ENCODE data around the gene PER2.
A peak's percentile ranks its signal among the peaks of the same experiment; 100 is the strongest.
"Not testable (repeated sequence)": the region's sequence is repeated elsewhere in the genome, so short reads cannot be mapped to it uniquely, and the experiment has no call there.

The PER2 gene

DNA sequence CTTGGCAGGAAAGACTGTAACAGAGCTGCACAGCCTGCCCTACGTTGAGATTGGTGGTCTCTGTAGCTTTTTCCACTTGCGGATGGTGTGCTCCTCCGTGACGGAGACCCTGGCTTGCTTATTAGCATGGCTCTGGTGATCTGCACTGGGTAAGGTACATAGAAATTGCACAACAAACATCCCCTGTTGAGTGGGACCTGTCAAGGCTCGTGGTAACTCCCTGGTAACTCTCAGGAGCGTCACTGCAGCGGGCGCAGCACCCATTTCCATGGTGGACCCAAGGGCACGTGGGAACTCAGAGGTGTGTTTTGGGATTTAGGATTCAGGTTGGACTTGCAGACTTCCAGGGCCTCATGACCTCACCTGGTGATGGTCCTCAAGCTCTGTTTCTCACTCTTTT, 33.1 kb upstream of the PER2 start:
- Mint-ChIP-seq H3K9me3 (no peaks in the 10 kb centered on the region), H3K27ac (peak overlapping the region; percentile 55), H3K27me3 (peaks cover 8% of the 10 kb centered on the region), H3K4me1 (ENCODE audit: low read depth) (peaks cover 19% of the 10 kb centered on the region), H3K36me3 (ENCODE audit: low read depth) (peaks cover 3% of the 10 kb centered on the region), H3K4me3 (peak overlapping the region; percentile 83)

DNA sequence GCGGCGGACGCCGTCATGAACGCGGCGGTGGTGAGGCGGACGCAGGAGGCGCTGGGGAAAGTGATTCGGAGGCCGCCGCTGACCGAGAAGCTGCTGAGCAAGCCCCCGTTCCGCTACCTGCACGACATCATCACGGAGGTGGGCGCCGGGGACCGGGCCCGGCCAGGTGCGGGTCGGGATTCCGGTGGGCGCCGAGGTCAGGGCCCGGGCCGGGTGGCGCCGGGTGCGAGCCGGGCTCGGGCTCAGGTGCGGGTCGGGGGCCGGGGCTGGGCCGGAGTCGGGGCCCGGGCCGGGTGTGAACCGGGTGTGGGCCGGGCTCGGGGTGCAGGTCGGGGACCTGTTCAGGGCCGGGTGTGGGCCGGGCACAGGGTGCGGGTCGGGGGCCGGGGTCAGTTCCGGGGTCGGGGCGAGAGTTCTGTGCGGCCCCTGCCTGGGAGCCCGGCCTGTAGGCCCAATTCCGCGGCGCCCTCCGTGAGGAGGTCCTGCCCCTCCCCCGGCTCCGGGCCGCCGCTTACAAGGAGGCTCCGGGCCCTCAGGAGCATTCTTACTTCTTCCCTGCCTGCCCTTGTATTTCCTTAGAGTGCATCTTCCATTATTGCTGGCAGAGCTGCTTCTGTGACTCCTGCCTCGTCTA, 32.4 kb upstream of the PER2 start:
- peaks cover 11% of the 10 kb centered on the region for H3K27me3 Mint-ChIP-seq
- H3K9me3 Mint-ChIP-seq = no peaks in the 10 kb centered on the region
- H3K4me3 Mint-ChIP-seq = peak overlapping the region; percentile 83
- H3K27ac Mint-ChIP-seq = no peak overlapping the region
- no peaks in the 10 kb centered on the region for H3K36me3 Mint-ChIP-seq (ENCODE audit: low read depth)
- H3K4me1 Mint-ChIP-seq (ENCODE audit: low read depth) = peaks cover 19% of the 10 kb centered on the region

DNA sequence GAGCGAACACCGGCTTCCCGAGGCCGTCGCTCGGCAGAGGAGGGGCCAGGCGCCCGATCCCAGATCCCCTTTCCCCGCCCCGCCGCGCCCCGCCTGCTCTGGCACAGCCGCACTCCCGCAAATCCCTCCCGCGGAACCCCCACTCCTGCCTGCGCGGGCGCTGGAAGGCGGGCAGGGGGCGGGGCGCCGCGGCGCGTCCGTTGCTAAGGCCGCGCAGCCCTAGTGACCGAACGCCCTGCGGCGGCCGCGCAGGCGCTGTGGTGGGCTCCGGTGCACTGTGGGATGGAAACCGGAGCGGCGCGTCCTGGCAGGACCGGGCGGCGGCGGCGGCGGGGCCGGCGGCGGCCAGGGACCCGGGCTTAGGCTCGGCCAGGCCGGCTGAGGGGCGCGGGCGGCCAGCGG, 31.8 kb upstream of the PER2 start, which contains the start of gene TRAF3IP1:
TRAF3IP1 (plus strand) TSS at position 273 of the 402 bp plus-strand sequence. CDS start 145 bp downstream, outside the sequence.
- Mint-ChIP-seq H3K27me3 (peaks cover 11% of the 10 kb centered on the region), H3K36me3 (ENCODE audit: low read depth) (no peaks in the 10 kb centered on the region), H3K4me1 (ENCODE audit: low read depth) (peaks cover 19% of the 10 kb centered on the region), H3K9me3 (no peaks in the 10 kb centered on the region), H3K4me3 (peak within 1 kb of the TSS; percentile 83), H3K27ac (peak within 1 kb of the TSS; percentile 55)

DNA sequence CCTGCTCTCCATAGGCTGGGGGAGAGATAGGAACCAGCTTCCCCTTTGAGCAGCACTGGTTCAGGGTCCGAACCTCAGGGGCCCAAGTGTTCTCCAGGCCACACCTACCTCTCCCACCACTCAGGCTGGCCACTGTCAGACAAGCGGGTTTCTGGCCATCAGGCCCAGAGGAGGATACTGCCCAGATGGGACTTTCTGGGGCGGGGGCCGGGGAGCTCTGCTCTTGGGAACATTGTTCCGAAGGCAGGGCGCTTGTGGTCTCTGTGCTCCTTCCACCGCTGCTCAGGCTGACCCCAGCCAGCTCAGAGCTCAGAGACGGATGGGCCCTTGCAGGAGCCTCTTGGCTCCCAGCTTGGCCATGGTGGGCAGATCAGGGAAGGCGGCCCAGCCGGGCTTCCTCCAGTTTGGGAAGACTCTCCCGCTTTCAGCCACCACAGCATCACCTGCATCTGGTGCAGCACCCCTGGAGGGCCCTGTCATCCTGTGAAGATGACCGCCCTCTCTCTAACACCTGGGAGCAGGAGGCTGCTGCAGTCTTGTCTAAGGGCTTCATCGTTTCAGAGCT, 26.7 kb upstream of the PER2 start:
- Mint-ChIP-seq H3K27ac (no peak overlapping the region), H3K9me3 (no peaks in the 10 kb centered on the region), H3K36me3 (ENCODE audit: low read depth) (no peaks in the 10 kb centered on the region), H3K4me1 (ENCODE audit: low read depth) (peaks cover 9% of the 10 kb centered on the region), H3K4me3 (no peak overlapping the region), H3K27me3 (peaks cover 16% of the 10 kb centered on the region)

DNA sequence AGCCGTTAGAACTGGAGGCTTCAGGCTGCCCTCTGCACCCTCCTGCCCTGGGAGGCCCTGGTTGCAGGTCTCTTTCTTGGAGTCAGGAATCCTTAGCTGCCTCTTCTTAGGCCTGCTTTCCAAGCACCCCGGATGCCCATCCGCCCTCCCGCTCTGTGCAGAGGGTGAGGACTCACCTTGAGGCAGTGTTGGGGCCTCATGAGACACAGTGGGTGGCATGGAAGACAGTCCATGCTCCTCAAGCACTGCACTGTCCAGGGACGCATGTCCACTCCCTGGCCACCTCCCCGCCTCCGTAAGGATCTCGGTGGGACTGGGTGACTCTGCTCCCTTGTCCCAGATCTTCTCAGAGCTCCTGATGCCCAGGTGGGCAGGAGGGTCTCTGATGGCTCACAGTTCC, 26.2 kb upstream of the PER2 start:
- Mint-ChIP-seq H3K4me3 (no peak overlapping the region), H3K27me3 (peaks cover 16% of the 10 kb centered on the region)

DNA sequence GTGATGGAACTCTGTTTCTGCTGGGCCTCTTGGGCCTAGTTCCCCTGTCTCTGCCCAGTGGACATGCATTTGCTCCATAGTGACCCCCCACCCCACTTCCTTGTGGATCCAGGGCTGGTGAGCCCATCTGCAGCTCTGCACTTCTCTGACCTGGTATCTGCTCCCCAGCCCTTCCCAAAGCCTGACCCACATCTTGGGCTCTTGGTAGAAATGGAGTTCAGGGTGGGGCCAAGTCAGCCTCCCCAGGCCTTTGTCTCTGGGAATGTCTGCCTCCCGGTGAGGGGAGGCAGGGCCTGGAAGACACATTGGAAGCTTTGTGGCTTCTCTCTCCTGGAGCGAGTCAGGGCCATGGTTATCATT, 25.6 kb upstream of the PER2 start:
- no peak overlapping the region for H3K4me3 Mint-ChIP-seq
- H3K9me3 Mint-ChIP-seq = no peaks in the 10 kb centered on the region
- peaks cover 16% of the 10 kb centered on the region for H3K27me3 Mint-ChIP-seq

More for the DNA sequence above, 26.2 kb upstream of the PER2 start:
- H3K4me1 Mint-ChIP-seq (ENCODE audit: low read depth) = peaks cover 6% of the 10 kb centered on the region
- H3K9me3 Mint-ChIP-seq = no peaks in the 10 kb centered on the region
- no peak overlapping the region for H3K27ac Mint-ChIP-seq
- H3K36me3 Mint-ChIP-seq (ENCODE audit: low read depth) = no peaks in the 10 kb centered on the region

DNA sequence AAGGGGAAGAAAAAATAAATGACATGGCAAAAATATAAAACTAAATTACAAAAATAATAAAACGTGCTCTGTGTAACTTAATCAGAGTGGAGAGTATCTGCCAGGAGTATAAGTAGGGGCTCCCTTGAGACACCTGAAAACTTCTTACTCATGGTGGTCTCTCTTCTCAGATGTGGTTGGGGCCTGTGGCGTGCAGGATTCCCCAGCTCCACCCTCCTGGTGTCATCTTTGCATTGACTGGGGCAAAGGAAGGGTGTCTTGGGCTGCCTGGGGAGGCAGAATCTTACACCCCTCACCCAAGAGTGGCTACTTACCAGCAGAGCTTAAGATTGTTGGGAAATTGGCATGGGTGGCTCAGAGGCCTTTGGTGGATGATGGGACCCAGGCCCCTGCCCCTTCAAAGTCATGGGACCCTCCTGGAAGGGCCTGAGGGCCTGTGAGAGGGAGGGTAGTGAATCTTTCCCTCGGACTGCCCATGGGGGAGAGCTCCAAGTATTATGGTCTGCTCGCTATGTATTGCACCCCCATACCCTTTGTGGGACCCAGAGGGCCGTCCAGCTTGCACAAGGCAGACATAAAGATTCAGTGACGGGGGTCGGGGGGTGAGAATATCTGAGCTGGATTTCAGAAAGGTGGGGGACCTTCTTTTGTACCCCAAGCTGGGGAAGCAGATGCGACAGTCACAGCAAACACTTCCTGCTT, 25.0 kb upstream of the PER2 start:
- no peak overlapping the region for H3K27ac Mint-ChIP-seq
- H3K4me3 Mint-ChIP-seq = no peak overlapping the region
- no peaks in the 10 kb centered on the region for H3K36me3 Mint-ChIP-seq (ENCODE audit: low read depth)
- H3K9me3 Mint-ChIP-seq = no peaks in the 10 kb centered on the region
- peaks cover 16% of the 10 kb centered on the region for H3K27me3 Mint-ChIP-seq
- no peaks in the 10 kb centered on the region for H3K4me1 Mint-ChIP-seq (ENCODE audit: low read depth)

More for the DNA sequence above, 25.6 kb upstream of the PER2 start:
- H3K27ac Mint-ChIP-seq = no peak overlapping the region
- no peaks in the 10 kb centered on the region for H3K4me1 Mint-ChIP-seq (ENCODE audit: low read depth)
- H3K36me3 Mint-ChIP-seq (ENCODE audit: low read depth) = no peaks in the 10 kb centered on the region

DNA sequence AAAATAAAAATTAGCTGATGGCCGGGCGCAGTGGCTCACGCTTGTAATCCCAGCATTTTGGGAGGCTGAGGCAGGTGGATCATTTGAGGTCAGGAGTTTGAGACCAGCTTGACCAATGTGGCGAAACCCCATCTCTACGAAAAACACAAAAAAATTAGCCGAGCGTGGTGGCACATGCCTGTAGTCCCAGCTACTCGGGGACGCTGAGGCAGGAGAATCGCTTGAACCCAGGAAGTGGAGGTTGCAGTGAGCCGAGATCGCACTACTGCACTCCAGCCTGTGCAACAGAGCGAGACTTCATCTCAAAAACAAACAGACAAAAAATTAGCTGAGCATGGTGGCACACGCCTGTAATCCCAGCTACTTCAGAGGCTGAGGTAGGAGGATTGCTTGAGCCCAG, 22.3 kb upstream of the PER2 start:
- H3K9me3 Mint-ChIP-seq; H3K4me1 Mint-ChIP-seq (ENCODE audit: low read depth); H3K36me3 Mint-ChIP-seq (ENCODE audit: low read depth); H3K27ac Mint-ChIP-seq; H3K4me3 Mint-ChIP-seq; H3K27me3 Mint-ChIP-seq: not testable (repeated sequence)

DNA sequence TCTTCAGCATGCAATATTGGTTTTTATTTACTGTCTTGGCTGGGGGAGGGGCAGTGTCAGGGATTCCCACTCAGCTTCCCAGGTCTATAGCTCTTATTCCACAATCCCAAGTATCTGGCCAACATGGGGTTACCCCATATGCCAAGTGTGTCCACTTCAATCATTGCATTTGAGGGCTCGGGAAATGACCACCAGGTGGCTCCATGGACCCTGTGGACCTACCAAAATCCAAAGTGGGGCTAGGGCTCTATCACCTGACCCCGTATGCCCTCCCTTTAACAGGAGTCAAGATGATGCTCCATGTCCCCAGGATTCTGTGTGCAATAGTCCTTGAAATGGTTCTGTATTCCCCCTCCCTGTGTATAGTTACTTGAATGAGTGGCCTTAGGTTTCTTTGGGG, 19.8 kb upstream of the PER2 start:
- Mint-ChIP-seq H3K9me3 (no peaks in the 10 kb centered on the region), H3K27ac (no peak overlapping the region), H3K4me1 (ENCODE audit: low read depth) (no peaks in the 10 kb centered on the region), H3K4me3 (no peak overlapping the region), H3K27me3 (peaks cover 5% of the 10 kb centered on the region), H3K36me3 (ENCODE audit: low read depth) (no peaks in the 10 kb centered on the region)

DNA sequence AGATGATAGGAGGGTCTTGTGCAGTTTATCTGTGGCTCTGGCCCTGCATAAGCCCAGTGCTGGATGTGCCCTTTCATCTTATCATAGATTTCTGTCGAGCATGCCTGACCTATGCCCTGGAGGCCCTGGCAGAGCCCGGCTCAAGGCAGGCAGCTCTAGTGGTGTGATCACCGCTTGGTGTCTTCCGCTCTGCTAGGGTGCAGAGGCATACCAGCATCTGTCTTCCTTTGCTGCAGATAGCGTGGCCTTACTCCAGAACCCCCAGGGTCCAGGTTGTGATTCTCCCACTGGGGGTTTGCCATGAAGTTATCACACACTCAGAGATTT, 18.2 kb upstream of the PER2 start:
- Mint-ChIP-seq H3K4me1 (ENCODE audit: low read depth) (no peaks in the 10 kb centered on the region), H3K4me3 (no peak overlapping the region), H3K27ac (no peak overlapping the region), H3K36me3 (ENCODE audit: low read depth) (no peaks in the 10 kb centered on the region), H3K9me3 (no peaks in the 10 kb centered on the region), H3K27me3 (peaks cover 5% of the 10 kb centered on the region)

DNA sequence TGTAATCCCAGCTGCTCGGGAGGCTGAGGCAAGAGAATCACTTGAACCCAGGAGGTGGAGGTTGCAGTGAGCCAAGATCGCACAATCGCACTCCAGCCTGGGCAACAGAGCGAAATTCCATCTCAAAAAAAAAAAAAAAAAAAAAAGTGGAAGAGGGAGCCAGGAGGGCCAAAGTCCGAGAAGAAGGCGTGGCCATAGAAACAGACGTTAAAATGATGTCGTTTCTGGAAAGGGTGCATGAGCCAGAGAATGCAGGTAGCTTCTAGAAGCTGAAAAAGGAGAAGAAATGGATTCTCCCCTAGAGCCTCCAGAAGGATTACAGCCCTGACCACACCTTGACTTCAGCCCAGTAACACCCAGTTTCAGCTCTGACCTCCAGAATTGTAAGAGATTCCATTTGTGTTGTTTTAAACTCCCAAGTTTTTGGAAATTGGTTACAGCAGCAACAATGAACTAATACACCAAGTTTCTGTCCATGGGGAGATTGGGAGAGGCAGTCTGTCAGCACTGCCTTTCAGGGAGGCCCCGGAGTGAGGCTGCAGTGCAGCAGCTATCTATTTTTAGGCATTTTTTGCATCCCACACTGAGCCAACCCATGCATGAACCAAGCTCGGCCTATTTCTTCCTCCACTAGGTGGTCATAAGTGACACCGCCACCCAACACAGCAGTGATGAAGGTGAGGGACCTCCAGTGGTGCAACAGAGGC, 17.7 kb upstream of the PER2 start:
- no peaks in the 10 kb centered on the region for H3K4me1 Mint-ChIP-seq (ENCODE audit: low read depth)
- H3K4me3 Mint-ChIP-seq = no peak overlapping the region
- no peak overlapping the region for H3K27ac Mint-ChIP-seq

DNA sequence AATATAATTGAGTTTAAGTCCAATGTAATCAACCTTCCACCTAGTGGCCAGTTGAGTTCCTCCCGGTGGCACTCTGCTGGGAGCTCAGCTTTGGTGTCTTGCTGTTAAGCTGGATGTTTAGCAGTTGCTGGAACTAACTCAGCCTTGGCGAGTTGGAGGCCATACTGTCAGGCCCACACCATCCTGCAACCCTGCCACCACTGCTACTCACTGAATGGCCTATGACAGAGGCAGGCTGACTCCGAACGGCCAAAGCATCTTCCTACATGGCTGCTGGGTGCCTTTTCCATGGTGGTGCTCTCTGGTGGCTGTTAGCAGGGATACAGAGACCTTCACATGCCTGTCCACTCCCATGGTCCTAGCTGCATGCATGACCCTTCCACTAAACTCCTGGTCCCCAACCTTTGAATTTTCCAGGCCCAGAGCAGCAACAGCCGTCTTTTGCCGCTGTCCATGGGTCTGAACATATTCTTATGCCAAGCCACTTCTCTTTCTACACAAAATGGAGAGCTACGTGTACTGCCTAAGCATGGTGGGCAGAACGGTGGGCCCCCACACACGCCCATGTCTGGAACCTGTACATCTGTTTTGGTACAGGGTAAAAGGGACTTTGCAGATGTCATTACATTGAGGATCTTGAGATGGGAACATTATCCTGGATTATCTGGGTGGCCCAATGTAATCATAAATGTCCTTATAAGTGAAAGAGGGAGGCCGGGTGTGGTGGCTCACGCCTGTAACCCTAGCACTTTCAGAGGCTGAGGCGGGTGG, 16.9 kb upstream of the PER2 start:
- no peaks in the 10 kb centered on the region for H3K4me1 Mint-ChIP-seq (ENCODE audit: low read depth)
- no peak overlapping the region for H3K4me3 Mint-ChIP-seq
- H3K27ac Mint-ChIP-seq = no peak overlapping the region
- no peaks in the 10 kb centered on the region for H3K36me3 Mint-ChIP-seq (ENCODE audit: low read depth)
- H3K27me3 Mint-ChIP-seq = no peaks in the 10 kb centered on the region
- H3K9me3 Mint-ChIP-seq = no peaks in the 10 kb centered on the region

More for the DNA sequence above, 17.7 kb upstream of the PER2 start:
- Mint-ChIP-seq H3K36me3 (ENCODE audit: low read depth) (no peaks in the 10 kb centered on the region), H3K9me3 (no peaks in the 10 kb centered on the region), H3K27me3 (peaks cover under 1% of the 10 kb centered on the region)

DNA sequence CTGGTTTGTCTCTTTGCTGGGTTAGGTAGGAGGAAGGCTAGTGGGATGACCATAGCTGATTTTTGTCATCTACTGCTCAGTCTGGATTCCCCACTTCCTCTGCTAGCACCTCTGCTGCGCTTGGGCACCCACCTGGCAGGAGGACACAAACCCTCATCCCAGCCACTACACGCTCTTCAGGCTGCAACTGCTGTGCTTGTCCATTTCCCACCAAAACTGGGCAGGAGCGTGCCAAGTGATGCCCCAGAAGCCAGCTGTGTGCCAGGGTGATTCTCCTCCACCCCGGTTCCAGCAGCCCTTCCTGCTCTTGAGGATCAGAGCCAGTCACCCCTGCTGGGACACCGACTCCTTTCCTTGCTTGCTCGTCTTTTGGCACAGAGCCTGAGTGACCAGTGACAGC, 15.7 kb upstream of the PER2 start:
- Mint-ChIP-seq H3K4me1 (ENCODE audit: low read depth) (no peaks in the 10 kb centered on the region), H3K9me3 (no peaks in the 10 kb centered on the region), H3K4me3 (no peak overlapping the region), H3K27me3 (no peaks in the 10 kb centered on the region), H3K27ac (no peak overlapping the region), H3K36me3 (ENCODE audit: low read depth) (no peaks in the 10 kb centered on the region)

DNA sequence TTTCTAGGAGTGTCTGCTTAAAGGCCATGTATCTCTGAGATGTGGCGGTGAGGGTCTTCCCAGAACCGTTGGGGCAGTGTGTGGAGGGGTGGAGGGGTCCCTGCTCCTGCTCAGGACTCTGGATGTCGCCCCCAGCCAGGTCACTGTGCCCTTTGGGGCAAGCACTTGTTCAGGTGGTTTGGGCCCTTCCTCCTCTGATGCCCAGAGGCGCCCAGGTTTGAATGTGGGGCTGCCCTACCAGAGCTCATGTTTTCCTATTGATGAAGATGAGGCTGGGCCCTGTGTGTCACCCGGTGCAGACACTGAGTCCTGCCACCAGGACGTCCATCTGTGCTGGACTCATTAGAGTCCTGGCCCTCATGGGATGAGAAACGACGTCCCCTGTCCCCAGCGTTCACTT, 14.3 kb upstream of the PER2 start:
- Mint-ChIP-seq H3K27ac (no peak overlapping the region), H3K36me3 (ENCODE audit: low read depth) (no peaks in the 10 kb centered on the region), H3K4me1 (ENCODE audit: low read depth) (no peaks in the 10 kb centered on the region), H3K27me3 (peaks cover 5% of the 10 kb centered on the region), H3K9me3 (no peaks in the 10 kb centered on the region), H3K4me3 (no peak overlapping the region)

DNA sequence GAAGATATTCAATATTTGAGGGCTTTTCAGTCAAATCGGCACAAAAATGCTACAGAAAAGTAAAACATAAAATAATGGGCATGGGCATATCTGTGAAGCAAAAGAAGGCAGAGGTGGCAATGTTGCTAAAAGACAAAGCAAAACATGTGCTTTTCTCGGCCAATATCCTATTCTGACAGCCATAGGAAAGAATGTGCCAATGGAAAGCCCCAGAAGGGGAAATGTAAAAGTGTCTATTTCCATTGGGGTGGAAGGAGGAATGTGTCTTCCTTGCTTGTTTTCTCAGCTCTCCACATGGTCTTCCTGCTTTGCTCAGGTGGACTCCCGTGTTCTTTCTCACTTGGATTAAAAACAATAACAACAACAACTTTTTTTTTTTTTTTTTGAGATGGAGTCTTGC, 13.7 kb upstream of the PER2 start:
- Mint-ChIP-seq H3K4me3 (no peak overlapping the region), H3K27me3 (peaks cover 7% of the 10 kb centered on the region), H3K27ac (no peak overlapping the region), H3K9me3 (no peaks in the 10 kb centered on the region), H3K36me3 (ENCODE audit: low read depth) (no peaks in the 10 kb centered on the region), H3K4me1 (ENCODE audit: low read depth) (no peaks in the 10 kb centered on the region)
